ENCODE measurements around the gene MISP. TPM values are rescaled to one million over a fixed set of nuclear protein-coding genes. Genes with fewer than 3 reads are reported as not detected.

MISP gene
- total and polyA plus RNA-seq, 2 of the 8 experiments (the other 6 are each of a cell fraction or from before 2014, with no cell fraction given): 0.43 to 0.45 TPM

- ChIA-PET CTCF (ENCODE audit: partially characterized antibody) (interaction anchor here (0.7 to 1.1 kb wide), 3 partner anchors 9 to 155 kb away, joined by 3 to 5 read pairs (median 3); no protein-coding TSS in a partner anchor), POLR2A (ENCODE audit: partially characterized antibody) (interaction anchor here (0.9 to 16.9 kb wide), 8 partner anchors 8 to 216 kb away, joined by 3 to 277 read pairs (median 7); partner anchors contain the start of genes AZU1, CNN2, PLPPR3 and PTBP1)
- Histone ChIP-seq H3K4me1 (replicated peaks in 1 of 4; ENCODE audit: control insufficient read depth in 3 of 4, insufficient read depth in 4 of 4, low read length in 3 of 4) (no peaks in the 10 kb centered on the region; a peak in 1 of 7 replicates), H4K91ac (replicated peaks; ENCODE audit: insufficient read length, low read length) (no peak overlapping the region), H2BK20ac (ENCODE audit: low read length) (no peak overlapping the region), H3K23me2 (ENCODE audit: low read depth, low read length) (no peaks in the 10 kb centered on the region; the same call in 1 of the 2 replicates), H4K8ac (ENCODE audit: extremely low read depth, insufficient read depth, low read length) (peak overlapping the region; percentile 84; the same call in 1 of the 2 replicates), H3K79me2 (ENCODE audit: control insufficient read depth in 1 of 2, insufficient read depth in 2 of 2, low read length in 2 of 2) (peaks cover 0 to 22% of the 10 kb centered on the region in 2 experiments; a peak in 3 of 4 replicates), H2BK120ac (replicated peaks; ENCODE audit: low read depth, low read length) (no peak overlapping the region), H2AFZ (ENCODE audit: low read length) (no peak overlapping the region), H3K36me3 (ENCODE audit: control insufficient read depth in 2 of 4, insufficient read depth in 4 of 4, low read length in 3 of 4) (peaks cover 44 to 96% (median 64%) of the 10 kb centered on the region in 4 experiments), H2BK5ac (ENCODE audit: low read depth, low read length) (no peak overlapping the region), H2BK12ac (ENCODE audit: low read depth, low read length) (no peak overlapping the region), H2AK5ac (ENCODE audit: low read depth, low read length) (no peak overlapping the region), H3K4me2 (ENCODE audit: insufficient read depth in 1 of 2, low read depth in 2 of 2, low read length in 2 of 2) (no peak overlapping the region), H3K9ac (replicated peaks in 1 of 4; ENCODE audit: extremely low read depth in 1 of 4, low read depth in 3 of 4, low read length in 3 of 4) (no peak overlapping the region), H3K79me1 (ENCODE audit: low read depth, low read length) (peaks cover 4% of the 10 kb centered on the region), H4K5ac (ENCODE audit: insufficient read length, low read depth, low read length) (no peak overlapping the region), H3K18ac (ENCODE audit: extremely low read depth, low read length) (no peak overlapping the region), H3K9me3 (ENCODE audit: insufficient read depth in 2 of 2, low read depth in 1 of 2, low read length in 1 of 2) (no peaks in the 10 kb centered on the region), H3K27ac (ENCODE audit: low read depth, low read length) (no peak overlapping the region), H3K4me3 (ENCODE audit: extremely low read depth in 1 of 4, insufficient read depth in 2 of 4, low read depth in 3 of 4, low read length in 4 of 4) (no peak overlapping the region), H3K56ac (replicated peaks; ENCODE audit: insufficient read length, low read depth, low read length) (no peak overlapping the region), H3K14ac (ENCODE audit: insufficient read length) (no peak overlapping the region), H4K20me1 (replicated peaks in 1 of 2; ENCODE audit: control insufficient read depth in 1 of 2, insufficient read depth in 2 of 2, low read length in 2 of 2) (peaks cover 22 to 38% of the 10 kb centered on the region in 2 experiments), H2BK15ac (ENCODE audit: low read length) (no peak overlapping the region), H3K4ac (replicated peaks; ENCODE audit: insufficient read length, low read depth, low read length) (no peak overlapping the region), H3K23ac (ENCODE audit: insufficient read length) (no peak overlapping the region), H3K27me3 (replicated peaks in 1 of 4; ENCODE audit: control insufficient read depth in 3 of 4, extremely low read depth in 1 of 4, insufficient read depth in 3 of 4, low read length in 3 of 4) (no peaks in the 10 kb centered on the region)
- FAIRE-seq (no peak), DNase-seq (ENCODE audit: low read depth in 1 of 2, low spot score in 2 of 2) (peak in 1 of 2 experiments; percentile 53)
- 91% methylated on average over 30 of the region's 30 CpGs; no CpG with 5 or more reads in 1 of the 2 experiments for WGBS, 2 experiments (ENCODE audit: extremely low coverage in 1 of 2, insufficient coverage in 1 of 2, insufficient read length in 1 of 2, insufficient replicate concordance in 2 of 2, low coverage in 1 of 2, low lambda C conversion rate in 2 of 2, missing lambda C conversion rate in 1 of 2)
- TF ChIP-seq POLR2A (IDR thresholded peaks at IDR 0.05; ENCODE audit: control extremely low read depth in 1 of 2, low read depth in 2 of 2, low read length in 2 of 2) (peak; percentile 1 to 36; a peak in 2 of 3 replicates), EGR1 (IDR thresholded peaks at IDR 0.05; ENCODE audit: borderline replicate concordance, low read depth, low read length) (no peak), POLR2AphosphoS5 (IDR thresholded peaks at IDR 0.05; ENCODE audit: low read depth, low read length) (peak; percentile 42; the same call in 1 of the 2 replicates)
These were observed 59.4 kb downstream of the MISP start for GRCh38 chr19:810077-810855.
